Activated CD8-positive, alpha-beta memory T cell treated with anti-CD3 and anti-CD28 coated beads, Interleukin-2, amount 50 U/mL, for 1 hour (primary cell): ENCODE measurements around the gene PDCD1.
"Not testable (repeated sequence)": the region's sequence is repeated elsewhere in the genome, so short reads cannot be mapped to it uniquely, and the experiment has no call there.

Experiments used
- DNase-seq: peaks from one replicate; pipeline ENCODE4 v3.0.0-alpha.2; 2020; ENCODE audit errors: extremely low read depth

The PDCD1 gene

DNA sequence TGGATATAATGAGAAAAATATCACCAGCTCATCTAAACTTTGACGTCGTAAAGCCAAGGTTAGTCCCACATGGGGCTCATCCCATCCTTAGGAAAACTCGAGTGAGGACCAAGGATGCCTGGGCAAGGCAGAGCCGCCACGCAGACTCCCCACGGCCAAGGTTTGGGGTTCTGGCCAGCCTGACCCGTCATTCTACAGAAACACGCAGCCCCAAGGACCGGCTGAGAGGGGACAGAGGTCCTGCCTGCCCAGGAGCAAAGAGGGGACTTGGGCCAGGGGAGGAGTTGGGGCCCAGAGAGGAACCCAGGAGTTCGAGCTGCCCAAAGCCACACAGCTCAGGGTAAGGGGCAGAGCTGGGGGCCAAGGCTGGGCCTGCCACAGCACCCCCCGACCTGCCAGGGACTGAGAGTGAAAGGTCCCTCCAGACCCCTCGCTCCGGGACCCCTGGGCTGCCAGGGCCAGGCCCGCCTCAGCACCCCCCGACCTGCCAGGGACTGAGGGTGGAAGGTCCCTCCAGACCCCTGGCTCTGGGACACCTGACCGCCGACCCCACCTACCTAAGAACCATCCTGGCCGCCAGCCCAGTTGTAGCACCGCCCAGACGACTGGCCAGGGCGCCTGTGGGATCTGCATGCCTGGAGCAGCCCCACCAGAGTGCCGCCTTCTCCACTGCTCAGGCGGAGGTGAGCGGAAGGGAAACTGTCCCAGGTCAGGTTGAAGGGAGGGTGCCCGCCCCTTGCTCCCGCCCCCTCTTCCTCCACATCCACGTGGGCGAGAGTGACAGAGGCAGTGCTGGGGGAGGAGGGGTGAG is at the start of gene PDCD1:
Gene PDCD1 (minus strand): TSS at position 689 of the 811 bp plus-strand sequence. CDS start 56 bp downstream, at position 633.
- no peak for DNase-seq

DNA sequence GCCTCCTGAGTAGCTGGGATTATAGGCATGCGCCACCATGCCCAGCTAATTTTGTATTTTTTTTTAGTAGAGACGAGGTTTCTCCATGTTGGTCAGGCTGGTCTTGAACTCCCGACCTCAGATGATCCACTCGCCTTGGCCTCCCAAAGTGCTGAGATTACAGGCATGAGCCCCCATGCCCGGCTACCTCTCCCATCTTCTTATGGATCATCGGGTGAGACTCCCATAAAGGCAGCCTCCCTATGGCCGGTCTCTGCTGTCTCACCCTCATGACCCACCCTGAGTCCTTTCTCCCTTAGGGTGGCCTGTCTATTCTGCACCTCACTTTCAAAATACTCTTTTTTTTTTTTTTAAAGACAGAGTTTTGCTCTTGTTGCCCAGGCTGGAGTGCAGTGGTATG is 49.1 kb upstream of the PDCD1 start:
- DNase-seq, result not testable (repeated sequence)

DNA sequence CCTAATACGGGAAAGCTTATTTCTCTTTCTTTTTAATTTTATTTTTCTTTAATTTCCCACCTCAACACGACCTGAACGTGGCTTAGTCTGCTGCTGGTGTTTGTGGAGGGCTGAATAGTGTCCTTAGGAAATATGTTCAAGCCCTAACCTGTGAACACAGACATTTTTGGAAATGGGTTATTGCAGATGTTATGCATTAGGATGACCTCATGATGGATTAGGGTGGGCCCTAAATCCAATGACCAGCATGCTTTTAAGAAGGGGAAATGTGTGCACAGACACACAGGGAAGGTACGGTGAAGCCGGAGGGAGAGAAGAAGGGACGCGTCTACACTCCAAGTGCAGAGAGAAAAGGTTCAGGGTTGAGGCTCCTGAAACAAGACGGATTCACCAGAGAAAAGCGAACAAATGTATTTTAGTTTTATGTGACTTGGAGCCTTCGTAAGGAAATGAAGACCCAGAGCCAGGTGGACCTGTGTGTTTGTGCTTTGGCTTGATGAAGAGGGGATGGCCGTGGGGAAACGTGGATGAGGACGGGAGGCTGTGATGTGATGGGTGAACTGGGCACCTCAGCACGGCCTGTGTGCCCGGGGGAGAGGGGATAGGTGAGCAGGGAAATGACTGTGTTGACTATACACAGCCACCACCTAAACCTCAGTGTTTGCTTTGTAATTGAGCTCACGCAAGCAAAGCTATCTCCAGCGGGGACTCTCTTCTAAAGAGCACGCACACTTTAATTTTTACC is 48.3 kb upstream of the PDCD1 start:
- no peak for DNase-seq

DNA sequence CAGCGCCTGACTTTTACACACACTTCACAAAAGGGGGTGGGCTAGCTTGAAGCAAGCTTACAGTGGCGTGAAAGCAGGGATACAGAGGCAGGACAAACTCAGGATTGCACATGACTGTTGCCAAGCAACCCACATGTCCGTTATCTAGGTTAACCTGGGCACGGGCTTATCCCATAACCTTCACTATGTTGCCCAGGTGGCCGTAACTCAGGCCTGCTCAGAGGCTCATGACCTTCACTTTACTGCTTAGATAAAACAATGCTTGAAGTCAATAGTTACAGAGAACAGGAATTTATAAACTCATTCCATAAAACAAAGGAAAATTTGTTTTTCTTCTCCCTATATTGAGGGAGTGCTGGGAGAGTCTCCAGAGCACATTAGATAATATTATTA is 47.7 kb upstream of the PDCD1 start:
- not testable (repeated sequence) for DNase-seq

DNA sequence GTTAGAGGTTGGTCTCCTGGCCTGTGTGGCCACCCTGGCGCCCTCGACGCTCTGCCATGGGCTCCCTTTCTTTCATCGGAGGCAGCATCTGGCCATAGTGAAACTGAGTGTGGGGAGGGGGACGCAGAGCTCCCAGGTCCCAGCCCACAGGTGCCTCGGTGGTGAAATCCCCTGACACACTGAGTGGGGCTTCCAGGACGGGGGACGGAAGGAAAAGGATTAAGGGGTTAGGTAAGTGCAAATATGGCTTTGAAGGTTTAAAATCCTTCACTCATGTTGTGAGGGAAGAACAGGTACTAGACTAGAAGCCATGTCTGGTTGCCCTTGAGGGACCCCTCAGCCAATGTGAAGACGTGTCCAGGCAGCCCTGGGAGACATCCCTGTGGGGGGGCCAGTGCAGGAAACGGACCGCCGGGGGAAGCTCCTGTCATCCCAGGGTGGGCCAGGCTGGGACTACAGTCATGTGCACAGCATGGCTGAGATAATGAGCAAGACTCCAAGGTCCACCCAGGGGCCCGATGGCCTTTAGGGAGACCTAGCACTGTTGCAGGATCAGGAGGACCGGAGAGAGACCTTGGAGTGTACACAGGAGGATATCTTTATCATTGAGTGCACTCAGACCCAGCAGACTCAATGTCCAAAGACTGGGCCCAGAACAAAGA is 47.2 kb upstream of the PDCD1 start:
- DNase-seq, result no peak

DNA sequence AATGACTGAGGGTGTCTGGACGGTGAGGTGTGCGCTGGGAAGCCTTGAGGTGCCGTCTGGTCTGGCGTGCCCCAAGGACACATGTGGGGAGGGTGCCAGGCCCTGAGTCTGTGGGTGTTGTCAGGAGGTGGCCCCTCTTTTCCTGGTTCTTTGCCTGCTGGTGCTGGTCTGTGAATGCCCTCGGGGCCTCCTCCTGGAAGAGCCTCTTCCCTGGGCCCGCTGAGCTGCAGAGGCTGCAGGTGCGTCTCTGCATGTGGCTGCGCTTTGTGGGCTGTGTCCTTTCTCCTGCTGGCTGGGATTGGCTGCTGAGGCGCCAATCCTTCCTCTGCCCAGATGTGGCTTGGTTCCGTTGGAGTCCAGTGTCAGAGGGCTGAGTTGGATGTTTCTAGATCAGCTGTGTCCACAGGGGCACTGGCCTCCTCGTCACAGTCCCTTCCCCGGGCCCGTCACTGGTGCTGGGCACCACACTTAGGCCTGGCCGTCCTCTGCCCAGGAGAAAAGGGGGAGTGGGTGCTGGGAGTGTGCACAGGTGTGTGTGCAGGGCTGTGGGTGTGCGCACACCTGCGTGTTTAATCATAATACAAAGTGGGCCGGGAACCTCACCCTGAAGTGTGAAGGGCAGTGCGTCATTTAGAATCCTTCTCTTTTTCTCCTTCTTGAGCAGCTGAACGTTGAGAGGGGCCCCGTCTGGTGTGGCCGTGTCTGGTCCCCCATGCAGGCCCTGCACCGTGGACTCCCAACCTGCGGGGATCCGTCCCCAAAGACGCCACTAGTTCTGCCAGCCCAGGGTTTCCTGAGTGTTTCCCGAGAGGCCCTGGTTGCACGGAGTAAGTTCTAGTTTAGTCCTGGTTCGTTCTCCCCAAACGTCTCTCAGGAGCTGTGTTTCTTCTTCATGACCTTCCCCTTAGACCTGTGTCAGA is 46.4 kb upstream of the PDCD1 start:
- no peak for DNase-seq

DNA sequence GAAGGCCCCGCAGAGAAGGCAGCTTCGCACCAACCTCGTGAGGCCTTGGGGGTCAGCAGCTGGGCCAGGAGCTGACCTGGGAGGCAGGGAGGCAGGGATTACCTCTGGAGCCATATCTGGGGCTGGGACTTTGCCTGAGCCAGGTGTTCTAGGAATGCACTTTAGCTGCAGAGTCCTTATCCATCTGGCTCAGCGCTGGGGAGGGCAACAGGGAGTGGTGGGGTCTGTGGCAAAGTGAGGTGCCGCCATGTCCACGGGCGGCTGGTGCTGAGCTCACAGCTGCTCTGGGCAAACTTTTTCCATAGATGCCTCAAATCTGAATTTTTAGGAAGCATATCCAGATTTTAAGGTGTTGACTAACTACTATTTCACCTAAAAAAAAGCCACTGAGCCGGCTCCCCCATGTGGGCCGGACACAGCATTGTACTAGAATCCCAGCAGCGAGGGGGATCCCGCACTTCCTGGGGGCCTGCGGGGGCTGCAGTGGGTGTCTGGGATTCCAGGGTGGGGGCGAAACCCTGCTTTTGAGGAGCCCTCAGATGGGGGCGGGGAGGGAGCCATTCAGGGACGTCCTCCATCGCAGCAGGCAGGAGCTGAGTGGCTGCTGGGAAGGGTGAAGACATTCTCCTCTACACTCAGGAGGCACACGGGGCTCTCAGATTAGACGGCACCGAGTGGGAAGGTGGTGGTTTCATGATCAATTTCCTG is 45.5 kb upstream of the PDCD1 start:
- no peak for DNase-seq

DNA sequence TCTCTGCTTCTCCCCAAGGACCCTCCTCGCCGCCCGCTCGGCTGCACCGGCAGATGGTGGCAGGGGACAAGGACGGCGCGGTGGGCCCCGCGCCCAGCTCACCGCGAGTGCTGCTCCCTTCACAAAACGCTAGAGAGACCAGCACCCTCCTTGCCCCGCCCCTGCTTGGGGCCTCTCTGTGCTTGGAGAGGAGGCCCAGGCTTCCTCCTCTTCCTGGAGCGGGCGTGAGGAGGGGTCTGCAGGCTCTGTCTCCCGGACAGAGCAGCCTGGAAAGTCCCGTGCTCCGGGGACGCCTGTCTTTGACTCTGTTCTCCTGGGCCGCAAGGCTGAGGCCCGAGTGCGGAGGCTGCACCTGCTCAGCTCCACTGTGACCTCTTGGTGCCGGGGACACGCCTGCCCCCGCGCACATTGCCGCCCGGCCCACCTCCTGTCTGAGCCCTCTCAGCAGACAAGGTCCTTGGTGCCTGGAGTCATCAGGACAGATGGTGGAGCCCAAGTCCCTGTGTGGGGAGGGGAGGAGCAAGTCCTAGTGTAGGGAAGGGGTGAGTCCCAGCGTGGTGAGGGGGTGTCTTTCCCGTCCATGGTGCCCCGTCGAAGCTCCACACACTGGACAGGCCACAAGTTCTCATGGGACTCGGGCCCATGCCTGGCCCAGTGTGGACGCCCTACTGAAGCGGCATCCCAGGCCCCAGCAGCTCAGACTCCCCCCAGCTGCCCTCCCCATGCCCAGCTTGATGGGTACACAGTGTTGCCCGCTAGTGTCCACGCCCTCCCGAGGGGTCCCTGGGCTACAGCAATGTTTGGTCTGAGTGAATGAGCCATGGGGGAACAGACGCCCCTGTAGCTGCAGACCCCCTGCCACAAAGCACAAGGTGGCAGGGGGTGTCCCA is 44.7 kb upstream of the PDCD1 start:
- no peak for DNase-seq

DNA sequence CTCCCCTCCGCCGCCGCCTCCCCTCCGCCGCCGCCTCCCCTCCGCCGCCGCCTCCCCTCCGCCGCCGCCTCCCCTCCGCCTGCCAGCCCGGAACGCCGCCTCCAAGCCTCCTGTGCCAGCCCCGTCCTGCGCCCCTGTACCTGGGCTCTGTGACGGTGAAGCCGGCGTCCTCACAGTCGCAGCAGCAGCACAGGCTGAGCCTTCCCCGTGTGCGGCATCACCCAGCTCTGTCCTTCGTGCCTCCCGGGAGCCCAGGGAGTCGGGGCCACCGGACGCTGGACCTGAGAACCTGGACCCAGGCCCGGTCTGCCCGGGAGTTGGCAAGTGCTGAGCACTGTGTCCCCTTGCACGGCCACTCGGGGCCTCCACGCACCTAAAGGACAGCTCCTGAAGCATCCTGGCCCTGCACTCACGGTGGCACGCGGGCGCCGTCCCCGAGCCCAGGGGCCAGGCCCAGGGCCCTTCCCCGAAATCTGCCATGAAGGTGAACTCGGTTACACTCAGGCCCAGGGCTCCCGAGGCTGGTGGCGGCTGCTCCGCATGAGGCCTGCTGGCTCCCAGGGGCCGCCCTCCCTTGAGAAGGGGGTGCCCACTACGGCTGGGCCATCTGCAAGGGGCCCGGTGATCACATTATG is 43.8 kb upstream of the PDCD1 start:
- DNase-seq, result no peak

DNA sequence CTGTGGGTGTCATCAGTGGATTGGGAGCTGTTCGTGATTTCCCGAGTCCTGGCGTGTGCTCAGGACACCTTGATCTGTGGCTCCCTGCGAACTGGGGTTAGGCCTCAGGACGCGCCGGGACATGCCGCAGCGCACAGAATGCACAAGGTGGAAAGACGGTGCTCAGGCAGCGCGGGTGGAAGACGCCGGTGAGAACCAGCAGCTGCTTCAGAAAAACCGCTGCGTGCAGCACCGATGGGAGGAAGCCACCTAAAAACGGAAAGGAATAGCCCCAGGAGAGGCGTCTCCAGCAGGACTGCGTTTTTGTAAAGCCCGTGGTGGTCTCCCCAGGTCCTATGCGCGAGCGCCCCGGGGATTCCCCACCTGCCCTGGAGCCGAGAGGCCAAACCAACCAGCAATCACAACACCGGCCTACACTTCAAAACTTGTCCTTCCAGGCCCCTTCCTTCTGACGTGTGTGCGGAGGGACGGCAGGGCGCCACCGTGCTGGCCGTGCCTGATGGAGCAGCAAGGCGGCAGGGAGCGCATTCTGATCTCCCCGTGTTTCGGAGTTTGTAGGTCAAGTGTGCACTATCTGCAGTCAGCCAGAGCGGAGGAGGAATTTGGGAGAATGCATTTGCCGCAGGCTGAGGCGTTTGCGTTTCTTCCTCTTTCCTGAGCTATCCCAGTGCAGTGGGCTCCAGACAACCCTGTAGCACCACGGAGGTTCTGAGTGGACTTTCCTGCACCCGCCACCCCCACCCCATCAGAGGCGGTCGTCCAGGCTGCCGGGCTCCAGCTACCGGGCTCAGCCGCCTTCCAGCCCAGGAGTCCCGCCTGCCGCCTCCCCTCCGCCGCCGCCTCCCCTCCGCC is 43.0 kb upstream of the PDCD1 start:
- DNase-seq, result no peak

DNA sequence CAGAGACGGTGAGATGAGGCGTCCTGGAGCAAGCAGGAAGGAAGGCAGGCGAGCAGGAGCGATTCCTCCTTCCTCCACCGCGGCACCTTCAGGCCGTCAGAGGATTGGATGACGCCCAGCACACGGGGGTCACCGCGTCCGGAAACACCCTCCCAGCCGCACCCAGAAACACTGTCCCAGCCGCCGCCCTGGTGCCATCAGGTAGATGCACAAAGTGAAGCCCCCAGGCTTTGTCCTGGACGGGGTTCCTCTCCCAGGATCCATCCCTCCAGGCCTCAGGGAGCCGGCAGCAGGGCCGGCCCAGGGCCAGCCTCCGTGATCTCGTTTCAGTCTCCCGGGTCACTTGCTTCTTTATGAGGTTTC is 42.3 kb upstream of the PDCD1 start:
- DNase-seq, result no peak

DNA sequence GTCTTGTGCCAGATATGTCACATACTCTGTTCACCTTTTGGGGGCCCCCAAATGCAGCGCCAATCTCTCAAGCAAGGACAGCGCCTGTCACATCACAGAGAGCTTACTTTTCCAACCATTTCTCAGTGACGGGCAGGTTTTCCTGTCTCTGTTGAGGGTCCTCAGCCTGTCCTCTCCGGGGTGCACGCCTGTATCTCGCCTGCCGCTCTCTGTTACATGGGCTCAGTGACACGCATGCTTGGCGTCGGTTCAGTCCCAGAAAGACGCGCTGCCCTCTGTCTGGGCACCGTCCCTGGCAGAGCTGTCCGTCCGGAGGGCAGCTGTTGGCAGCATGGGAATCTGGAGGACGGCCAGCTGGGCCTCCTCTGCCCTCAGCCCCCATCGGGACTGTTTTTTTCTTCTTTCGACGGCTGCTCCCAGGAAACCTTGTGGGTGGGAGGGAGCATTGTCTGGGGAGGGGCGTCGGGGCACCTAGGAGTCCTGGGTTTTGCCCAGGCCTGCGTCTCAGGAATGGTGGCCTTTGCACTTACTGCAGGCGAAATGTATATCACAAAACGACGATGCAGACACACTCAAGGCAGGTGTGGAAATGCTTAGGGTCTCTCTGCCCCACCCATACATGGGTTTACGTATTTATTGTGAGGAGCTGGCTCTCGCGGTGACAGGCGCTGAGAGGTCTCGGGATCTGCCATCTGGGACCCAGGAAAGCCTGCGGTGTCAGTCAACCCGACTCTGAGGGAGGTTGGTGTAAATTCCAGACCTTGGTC is 41.7 kb upstream of the PDCD1 start:
- DNase-seq, result no peak

DNA sequence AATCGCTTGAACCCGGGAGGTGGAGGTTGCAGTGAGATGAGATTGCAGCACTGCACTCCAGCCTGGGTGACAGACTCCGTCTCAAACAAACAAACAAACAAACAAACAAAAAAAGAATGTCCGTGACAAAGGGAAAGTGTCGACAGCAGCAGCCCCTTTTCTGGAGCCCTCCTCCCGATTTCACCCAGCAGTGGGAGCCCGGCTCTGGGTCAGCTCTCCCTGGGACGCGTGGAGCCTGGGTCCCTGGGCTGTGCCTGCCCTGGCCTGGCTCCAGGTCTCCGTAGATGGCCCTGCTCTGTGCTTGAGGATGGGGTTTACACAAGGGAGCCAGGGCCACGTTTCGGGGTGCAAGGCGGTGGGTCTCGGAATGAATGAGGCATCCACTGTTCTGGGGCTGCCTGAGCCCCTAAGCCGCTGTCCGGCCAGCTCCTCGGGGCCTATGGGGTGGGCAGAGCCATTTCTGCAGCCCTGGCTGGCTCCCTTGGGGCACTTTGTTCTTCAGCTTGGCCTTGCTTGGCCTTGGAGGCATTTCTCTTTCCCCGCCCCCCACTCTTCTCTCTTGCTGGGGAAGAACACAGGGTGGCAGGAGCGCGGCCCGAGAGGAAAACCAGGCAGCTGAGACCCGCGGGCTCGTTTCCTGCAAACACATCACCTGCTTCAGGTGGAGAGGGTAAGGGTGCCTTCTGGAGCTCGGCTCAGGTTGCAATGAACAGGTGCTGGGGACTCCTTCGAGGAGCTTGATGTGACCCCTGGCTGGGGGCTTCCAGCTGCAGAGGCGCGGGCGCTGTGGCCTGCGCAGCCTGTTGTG is 40.0 kb upstream of the PDCD1 start:
- no peak for DNase-seq

DNA sequence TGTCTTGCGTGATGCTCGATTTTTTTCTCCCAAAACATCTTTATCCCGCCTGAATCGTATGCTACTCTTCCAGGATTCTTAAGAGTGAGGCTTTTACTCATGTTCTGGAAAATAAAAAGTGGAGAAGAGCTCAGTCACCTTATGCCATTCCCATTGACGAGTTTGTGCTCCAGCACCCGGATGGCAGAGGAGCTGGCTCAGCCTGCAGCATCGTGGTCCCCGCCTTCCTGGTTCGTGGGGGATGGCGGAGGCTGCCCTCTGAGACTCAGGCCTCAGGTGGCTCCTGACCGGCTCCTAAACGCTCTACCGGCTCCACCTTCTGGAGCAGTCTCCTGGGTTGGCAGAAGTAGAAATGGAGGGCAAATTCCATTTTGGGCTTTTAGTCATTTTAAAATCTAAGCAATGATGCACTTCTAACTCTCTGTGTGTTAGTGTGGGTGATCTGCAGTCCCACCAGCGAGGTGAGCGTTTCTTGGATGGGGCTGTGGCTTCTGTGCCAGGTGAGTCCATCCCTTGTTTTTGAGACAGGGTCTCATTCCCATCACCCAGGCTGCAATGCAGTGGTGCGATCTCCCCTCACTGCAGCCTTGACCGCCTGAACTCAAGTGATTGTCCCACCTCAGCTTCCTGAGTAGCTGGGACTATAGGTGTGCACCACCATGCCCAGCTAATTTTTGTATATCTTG is 38.7 kb upstream of the PDCD1 start:
- no peak for DNase-seq

DNA sequence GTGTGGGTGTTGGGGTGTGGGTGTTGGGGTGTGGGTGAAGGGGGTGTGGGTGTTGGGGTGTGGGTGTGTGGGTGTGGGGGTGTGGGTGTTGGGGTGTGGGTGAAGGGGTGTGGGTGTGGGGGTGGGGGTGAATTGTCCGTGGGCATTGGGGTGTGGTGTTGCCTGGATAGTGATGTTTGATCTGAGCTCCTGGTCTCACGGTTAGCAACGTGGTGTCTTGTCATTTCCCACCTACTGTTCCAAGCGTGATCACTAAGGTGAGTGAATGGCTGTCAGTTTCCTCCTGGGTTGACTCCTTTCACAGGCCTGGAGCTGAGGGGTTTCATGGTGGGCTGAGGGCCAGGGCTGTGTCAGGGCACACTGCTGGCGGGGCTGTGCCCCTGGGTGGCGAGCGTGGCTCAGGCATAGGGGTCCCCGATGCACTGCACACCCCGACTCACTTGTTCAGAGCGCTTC is 38.1 kb upstream of the PDCD1 start:
- no peak for DNase-seq
